GM19324 (cell line): ENCODE data around the gene RERG.

Experiments used
- ATAC-seq: cut with Tn5 transposase; IDR thresholded peaks from one replicate; pipeline ENCODE4 v1.9.1; 2021; ENCODE audit warnings: mild to moderate bottlenecking, moderate library complexity; ENCODE audit not compliant: unreplicated experiment, low FRiP score

The RERG gene

GRCh38 chr12:15220451-15220850 lies 766 bp downstream of the RERG start:
- ATAC-seq = no peak

- no peak for ATAC-seq
Measured at GRCh38 chr12:15218794-15219193, 2.4 kb downstream of the RERG start.

- ATAC-seq = no peak
Measured at GRCh38 chr12:15216036-15216889, 5.0 kb downstream of the RERG start.

GRCh38 chr12:15214851-15215601 lies 6.2 kb downstream of the RERG start:
- no peak for ATAC-seq

GRCh38 chr12:15212930-15213329 lies 8.3 kb downstream of the RERG start:
- no peak for ATAC-seq

GRCh38 chr12:15209782-15210181 lies 11.4 kb downstream of the RERG start:
- ATAC-seq = no peak

GRCh38 chr12:15208871-15209656 lies 12.2 kb downstream of the RERG start:
- no peak for ATAC-seq

GRCh38 chr12:15208140-15208539 lies 13.1 kb downstream of the RERG start:
- ATAC-seq = no peak

- ATAC-seq = no peak
Measured at GRCh38 chr12:15206831-15207389, 14.3 kb downstream of the RERG start.

- no peak for ATAC-seq
Measured at GRCh38 chr12:15206338-15206737, 14.9 kb downstream of the RERG start.

GRCh38 chr12:15205341-15206010 lies 15.7 kb downstream of the RERG start:
- no peak for ATAC-seq

- no peak for ATAC-seq
Measured at GRCh38 chr12:15201456-15201855, 19.8 kb downstream of the RERG start.

GRCh38 chr12:15201056-15201455 lies 20.2 kb downstream of the RERG start:
- no peak for ATAC-seq

- no peak for ATAC-seq
Measured at GRCh38 chr12:15200641-15201040, 20.6 kb downstream of the RERG start.

- no peak for ATAC-seq
Measured at GRCh38 chr12:15199930-15200329, 21.3 kb downstream of the RERG start.

GRCh38 chr12:15196678-15197505 lies 24.3 kb downstream of the RERG start:
- no peak for ATAC-seq

- ATAC-seq = no peak
Measured at GRCh38 chr12:15196221-15196620, 25.0 kb downstream of the RERG start.

GRCh38 chr12:15194456-15195368 lies 26.5 kb downstream of the RERG start:
- ATAC-seq = no peak
